GM23248 (cell line): ENCODE measurements around the gene WASL. TPM values are rescaled to one million over a fixed set of nuclear protein-coding genes. Genes with fewer than 3 reads are reported as not detected.

ENCODE experiments used
- DNase-seq: peaks from one replicate; pipeline ENCODE4 v3.0.0-alpha.2; 2015
- H2AFZ ChIP-seq: fragments of 200-600 bp; sonication (generic); 2 replicates; pipeline ENCODE4 v1.6.1; 2016; ENCODE audit warnings: antibody characterized with exemption
- H3F3A ChIP-seq: fragments of 200-600 bp; sonication (generic); 2 replicates; pipeline ENCODE4 v1.6.1; 2016; ENCODE audit warnings: mild to moderate bottlenecking, antibody characterized with exemption, mixed run types; ENCODE audit not compliant: insufficient read depth
- H3K27ac ChIP-seq: fragments of 200-600 bp; sonication (generic); 2 replicates; pipeline ENCODE4 v1.5.1; 2016; ENCODE audit warnings: mild to moderate bottlenecking
- H3K27me3 ChIP-seq: fragments of 200-600 bp; sonication (generic); replicated peaks from 2 replicates; pipeline ENCODE4 v1.6.1; 2016; ENCODE audit warnings: mild to moderate bottlenecking; ENCODE audit not compliant: insufficient read depth
- H3K36me3 ChIP-seq: fragments of 200-600 bp; sonication (generic); 2 replicates; pipeline ENCODE4 v1.6.1; 2016; ENCODE audit warnings: low read depth, mild to moderate bottlenecking
- H3K4me1 ChIP-seq: fragments of 200-600 bp; sonication (generic); 2 replicates; pipeline ENCODE4 v1.6.1; 2016; ENCODE audit warnings: mild to moderate bottlenecking; ENCODE audit not compliant: insufficient read depth
- H3K4me2 ChIP-seq: fragments of 200-600 bp; sonication (generic); one replicate; pipeline ENCODE4 v1.6.1; 2016; ENCODE audit warnings: mild to moderate bottlenecking; ENCODE audit not compliant: unreplicated experiment
- H3K4me3 ChIP-seq: fragments of 200-600 bp; sonication (generic); 2 replicates; pipeline ENCODE4 v1.5.1; 2016; ENCODE audit warnings: mild to moderate bottlenecking
- H3K79me2 ChIP-seq: fragments of 200-600 bp; sonication (generic); 2 replicates; pipeline ENCODE4 v1.6.1; 2016; ENCODE audit warnings: mild to moderate bottlenecking; ENCODE audit not compliant: insufficient read depth
- H3K9ac ChIP-seq: fragments of 200-600 bp; sonication (generic); 2 replicates; pipeline ENCODE4 v1.6.1; 2016; ENCODE audit warnings: mild to moderate bottlenecking
- H3K9me2 ChIP-seq: fragments of 200-600 bp; sonication (generic); 2 replicates; pipeline ENCODE4 v1.6.1; 2016; ENCODE audit warnings: mixed run types, mild to moderate bottlenecking, moderate library complexity; ENCODE audit not compliant: insufficient read depth
- H3K9me3 ChIP-seq: fragments of 200-600 bp; sonication (generic); one replicate; pipeline ENCODE4 v1.6.1; 2017; ENCODE audit warnings: low read depth
- H4K20me1 ChIP-seq: fragments of 200-600 bp; sonication (generic); 2 replicates; pipeline ENCODE4 v1.6.0; 2016; ENCODE audit not compliant: insufficient read depth
- EZH2 ChIP-seq: fragments of 200-600 bp; sonication (generic); IDR thresholded peaks from 2 replicates; pipeline ENCODE4 v1.6.1; 2018; ENCODE audit warnings: antibody characterized with exemption, mild to moderate bottlenecking; ENCODE audit not compliant: insufficient read depth, poor library complexity, severe bottlenecking
- EZH2phosphoT487 ChIP-seq: fragments of 200-600 bp; sonication (generic); IDR thresholded peaks from 2 replicates; pipeline ENCODE4 v1.6.1; 2018; ENCODE audit warnings: antibody characterized with exemption, moderate library complexity, mild to moderate bottlenecking, low read depth; ENCODE audit not compliant: insufficient read depth
- WGBS, 2 experiments: methylation state at CpG; one replicate each; pipeline ENCODE4 v1.1.6; 2015 to 2017; ENCODE audit warnings: low lambda C conversion rate in 2 of 2, low coverage in 1 of 2; ENCODE audit errors: missing lambda C conversion rate in 2 of 2; 5-methylcytosine and 5-hydroxymethylcytosine counted together
- in situ Hi-C: fragments of 300-500 bp; cut with MboI; formaldehyde crosslinking; loops from 2 replicates; pipeline ENCODE4 v1.15.0; 2020
- polyA plus RNA-seq: library from polyadenylated mRNA; unstranded; fragments of >200 nt; fragmentation: Nextera tagmentation; extraction: Ambion mirVana; gene quantifications from 2 replicates; pipeline ENCODE4 v1.2.1, GENCODE V29; 2016
- total RNA-seq: library from RNA; depleted of rRNA; stranded (reverse); fragments of >200 nt; shearing (Covaris generic); gene quantifications from 2 replicates; pipeline ENCODE4 v1.2.3, GENCODE V29; 2014

The WASL gene
- total and polyA plus RNA-seq, 2 experiments from 2014 or later = 11.6 to 20.7 TPM

GRCh38 chr7:123674399-123675180 is 74.2 kb downstream of the WASL start:
- Histone ChIP-seq H3K79me2 (no peaks in the 10 kb centered on the region), H3F3A (peaks cover 32% of the 10 kb centered on the region), H3K9me2 (no peaks in the 10 kb centered on the region), H3K9me3 (no peaks in the 10 kb centered on the region), H3K36me3 (no peaks in the 10 kb centered on the region), H3K27me3 (no peaks in the 10 kb centered on the region), H3K4me3 (peak overlapping the region; percentile 6; the same call in 1 of the 2 replicates), H4K20me1 (no peaks in the 10 kb centered on the region), H2AFZ (no peak overlapping the region), H3K9ac (peak overlapping the region; percentile 40; the same call in 1 of the 2 replicates), H3K4me1 (peaks cover 28% of the 10 kb centered on the region), H3K4me2 (peak overlapping the region; percentile 60), H3K27ac (peak overlapping the region; percentile 84)
- peak; percentile 82 for DNase-seq
- in situ Hi-C loops = no loop called here
- no peak for TF ChIP-seq EZH2phosphoT487
- TF ChIP-seq EZH2 = no peak
- 0 to 10% methylated on average over 2 of the region's 2 CpGs for WGBS, 2 experiments

GRCh38 chr7:123673752-123674398 is 74.9 kb downstream of the WASL start:
- Histone ChIP-seq H3F3A (peaks cover 32% of the 10 kb centered on the region), H4K20me1 (no peaks in the 10 kb centered on the region), H3K4me3 (no peak overlapping the region), H3K4me1 (peaks cover 28% of the 10 kb centered on the region), H3K27ac (peak overlapping the region; percentile 84; the same call in 1 of the 2 replicates), H2AFZ (no peak overlapping the region), H3K9me2 (no peaks in the 10 kb centered on the region), H3K79me2 (no peaks in the 10 kb centered on the region), H3K4me2 (no peak overlapping the region), H3K27me3 (no peaks in the 10 kb centered on the region), H3K9me3 (no peaks in the 10 kb centered on the region), H3K9ac (no peak overlapping the region), H3K36me3 (no peaks in the 10 kb centered on the region)
- TF ChIP-seq EZH2phosphoT487 = no peak
- no peak for TF ChIP-seq EZH2
- in situ Hi-C loops = no loop called here
- 84 to 86% methylated on average over 3 of the region's 3 CpGs for WGBS, 2 experiments
- peak; percentile 27 for DNase-seq

- H3K9ac ChIP-seq = no peak overlapping the region
- WGBS, 2 experiments = 98 to 100% methylated on average over 5 of the region's 5 CpGs
- H2AFZ ChIP-seq = no peak overlapping the region
- H3K27ac ChIP-seq = no peak overlapping the region
- H3K9me2 ChIP-seq = no peaks in the 10 kb centered on the region
- no peaks in the 10 kb centered on the region for H4K20me1 ChIP-seq
- no peak overlapping the region for H3K4me3 ChIP-seq
- TF ChIP-seq EZH2phosphoT487 = no peak
- TF ChIP-seq EZH2 = no peak
- no peaks in the 10 kb centered on the region for H3K9me3 ChIP-seq
- no peaks in the 10 kb centered on the region for H3K36me3 ChIP-seq
- no peaks in the 10 kb centered on the region for H3K79me2 ChIP-seq
- no peaks in the 10 kb centered on the region for H3K27me3 ChIP-seq
- peaks cover 28% of the 10 kb centered on the region for H3K4me1 ChIP-seq
- in situ Hi-C loops = no loop called here
- peaks cover 32% of the 10 kb centered on the region for H3F3A ChIP-seq
- H3K4me2 ChIP-seq = no peak overlapping the region
- DNase-seq = no peak
These were observed 75.6 kb downstream of the WASL start for GRCh38 chr7:123673137-123673732.

- 88 to 92% methylated on average over 7 of the region's 7 CpGs for WGBS, 2 experiments
- no peak overlapping the region for H3K9ac ChIP-seq
- no peak overlapping the region for H3K4me2 ChIP-seq
- H4K20me1 ChIP-seq = no peaks in the 10 kb centered on the region
- H3K27me3 ChIP-seq = no peaks in the 10 kb centered on the region; the same call in 1 of the 2 replicates
- H3K9me2 ChIP-seq = no peaks in the 10 kb centered on the region
- H2AFZ ChIP-seq = no peak overlapping the region
- H3K27ac ChIP-seq = no peak overlapping the region
- no peak for DNase-seq
- in situ Hi-C loops = no loop called here
- peaks cover 16% of the 10 kb centered on the region for H3K4me1 ChIP-seq
- no peaks in the 10 kb centered on the region for H3K79me2 ChIP-seq
- peaks cover 10% of the 10 kb centered on the region for H3F3A ChIP-seq
- no peaks in the 10 kb centered on the region for H3K36me3 ChIP-seq
- no peak overlapping the region for H3K4me3 ChIP-seq
- H3K9me3 ChIP-seq = no peaks in the 10 kb centered on the region
- TF ChIP-seq EZH2 (no peak), EZH2phosphoT487 (no peak)
These were observed 79.3 kb downstream of the WASL start for GRCh38 chr7:123669485-123669884.
